ENCODE measurements around the gene MCIDAS.

DNA sequence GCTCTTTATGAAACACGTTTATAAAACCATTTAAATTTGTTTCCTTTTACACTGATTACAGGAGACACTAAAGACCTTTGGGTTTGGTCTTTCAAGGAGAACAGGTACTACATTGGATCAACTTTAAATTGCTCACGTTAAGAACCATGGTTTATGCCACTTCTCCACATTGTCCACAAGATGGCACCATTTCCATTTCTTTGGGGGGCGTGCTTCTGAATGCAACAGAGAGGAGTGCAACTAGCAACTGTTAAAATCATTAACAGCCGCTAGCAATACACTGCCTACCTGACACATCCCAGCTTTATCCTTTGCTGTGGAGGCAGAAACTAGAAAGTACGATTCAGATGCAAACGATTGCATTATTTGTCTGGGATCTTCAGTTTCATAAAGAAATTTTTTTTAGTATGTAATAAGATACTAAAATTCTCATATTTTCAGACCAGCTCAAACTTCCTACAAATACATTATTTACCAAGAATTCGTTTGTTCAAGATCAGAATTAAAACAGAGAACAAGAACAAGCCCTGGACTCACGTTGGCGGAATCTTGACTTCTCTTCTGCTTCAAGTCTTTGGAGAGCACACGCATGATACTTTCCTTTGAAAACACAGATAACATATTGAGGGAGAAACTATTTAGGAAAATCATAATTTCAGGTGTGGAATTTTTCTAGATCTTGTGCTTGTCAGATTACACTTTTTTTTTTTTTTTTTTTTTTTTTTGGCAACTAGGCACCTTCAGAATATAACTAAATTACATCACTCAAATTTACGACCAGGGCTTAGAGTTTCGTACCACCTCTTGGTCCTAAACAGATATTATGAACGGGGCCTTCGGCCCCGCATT lies 54.8 kb downstream of the MCIDAS start:
- no peak for TF ChIP-seq YY1 (IDR thresholded peaks at IDR 0.05; ENCODE audit: insufficient read depth, insufficient read length)
- TF ChIP-seq SUZ12 (IDR thresholded peaks at IDR 0.05; ENCODE audit: extremely low read depth, insufficient read depth, insufficient read length): no peak
- no peak for TF ChIP-seq ZNF274 (IDR thresholded peaks at IDR 0.05; ENCODE audit: low read depth, low read length)
